ENCODE results near the gene MST1. TPM values are rescaled to one million over a fixed set of nuclear protein-coding genes. Genes with fewer than 3 reads are reported as not detected.

The MST1 gene
- total RNA-seq, 4 donors from 2014 or later = 12.9 to 24.7 (median 17.4) TPM

GRCh38 chr3:49653621-49654020 is 35.7 kb downstream of the MST1 start:
- DNase-seq (ENCODE audit: low spot score in 2 of 2) = no peak
- H3K4me3 ChIP-seq (ENCODE audit: low read depth, poor library complexity, severe bottlenecking) = no peak overlapping the region
- no peak for TF ChIP-seq POLR2A (IDR thresholded peaks at IDR 0.05)
- no peak for TF ChIP-seq CTCF (IDR thresholded peaks at IDR 0.05)
- WGBS, 2 donors = 89 to 92% methylated on average over 8 of the region's 8 CpGs
- intact Hi-C loops (cut with DNase I; ENCODE audit: low total_unique reads) = no loop called here

GRCh38 chr3:49652903-49653415 is 36.3 kb downstream of the MST1 start:
- H3K4me3 ChIP-seq (ENCODE audit: low read depth, poor library complexity, severe bottlenecking) = no peak overlapping the region
- WGBS, 2 donors = 94 to 97% methylated on average over 15 to 18 of the region's 21 CpGs
- intact Hi-C loops (cut with DNase I; ENCODE audit: low total_unique reads) = no loop called here
- DNase-seq (ENCODE audit: low spot score in 2 of 2) = no peak
- TF ChIP-seq CTCF (IDR thresholded peaks at IDR 0.05) (no peak), POLR2A (IDR thresholded peaks at IDR 0.05) (no peak)

- 92% methylated on average over 33 to 34 of the region's 36 CpGs for WGBS, 2 donors
- intact Hi-C loops (cut with DNase I; ENCODE audit: low total_unique reads) = no loop called here
- no peak for DNase-seq (ENCODE audit: low spot score in 2 of 2)
- no peak overlapping the region for H3K4me3 ChIP-seq (ENCODE audit: low read depth, poor library complexity, severe bottlenecking)
- no peak for TF ChIP-seq CTCF (IDR thresholded peaks at IDR 0.05)
- TF ChIP-seq POLR2A (IDR thresholded peaks at IDR 0.05) = no peak
Measured at GRCh38 chr3:49652218-49652902, 36.9 kb downstream of the MST1 start.

GRCh38 chr3:49650637-49651036 is 38.6 kb downstream of the MST1 start:
- DNase-seq (ENCODE audit: low spot score in 2 of 2) = no peak
- no peak for TF ChIP-seq POLR2A (IDR thresholded peaks at IDR 0.05)
- TF ChIP-seq CTCF (IDR thresholded peaks at IDR 0.05) = no peak
- WGBS, 2 donors = 74 to 77% methylated on average over 8 of the region's 8 CpGs
- no peak overlapping the region for H3K4me3 ChIP-seq (ENCODE audit: low read depth, poor library complexity, severe bottlenecking)
- intact Hi-C loops (cut with DNase I; ENCODE audit: low total_unique reads) = no loop called here

- no peak overlapping the region for H3K4me3 ChIP-seq (ENCODE audit: low read depth, poor library complexity, severe bottlenecking)
- no peak for TF ChIP-seq CTCF (IDR thresholded peaks at IDR 0.05)
- no peak for TF ChIP-seq POLR2A (IDR thresholded peaks at IDR 0.05)
- WGBS, 2 donors = 93 to 94% methylated on average over 1 of the region's 1 CpG
- DNase-seq (ENCODE audit: low spot score in 2 of 2) = no peak
- intact Hi-C loops (cut with DNase I; ENCODE audit: low total_unique reads) = no loop called here
Measured at GRCh38 chr3:49650177-49650576, 39.1 kb downstream of the MST1 start.

GRCh38 chr3:49649576-49649975 is 39.7 kb downstream of the MST1 start:
- TF ChIP-seq CTCF (IDR thresholded peaks at IDR 0.05) = no peak
- TF ChIP-seq POLR2A (IDR thresholded peaks at IDR 0.05) = no peak
- H3K4me3 ChIP-seq (ENCODE audit: low read depth, poor library complexity, severe bottlenecking) = no peak overlapping the region
- WGBS, 2 donors = 92 to 100% methylated on average over 1 of the region's 1 CpG
- intact Hi-C loops (cut with DNase I; ENCODE audit: low total_unique reads) = no loop called here
- DNase-seq (ENCODE audit: low spot score in 2 of 2) = no peak
